ENCODE data around the gene PRKD3.
A peak's percentile ranks its signal among the peaks of the same experiment; 100 is the strongest.

PRKD3 gene

DNA sequence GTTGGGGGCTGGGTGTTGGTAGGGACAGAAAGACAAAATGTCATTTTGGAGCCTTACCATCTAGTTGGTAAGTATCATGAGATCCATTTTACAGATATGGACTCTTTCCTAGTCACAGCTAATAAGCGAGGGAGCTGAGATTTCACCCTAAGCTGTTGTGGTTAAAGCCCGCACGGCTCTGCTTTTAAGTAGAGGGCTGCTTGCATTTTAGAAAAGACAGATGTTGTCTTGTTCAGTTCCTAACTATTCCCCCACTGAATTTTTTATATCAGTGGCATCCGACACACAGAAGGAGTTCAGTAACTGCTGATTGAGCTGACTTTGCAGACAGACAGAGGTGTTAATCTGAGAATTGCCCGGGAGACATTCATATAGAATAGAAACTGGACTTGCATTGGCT, 23.5 kb upstream of the PRKD3 start:
- DNase-seq (ENCODE audit: low spot score): no peak
- in situ Hi-C loops (cut with MboI; ENCODE audit: low sequenced_read_pairs, unreplicated experiment): no loop called here
- TF ChIP-seq, protein P1, sequence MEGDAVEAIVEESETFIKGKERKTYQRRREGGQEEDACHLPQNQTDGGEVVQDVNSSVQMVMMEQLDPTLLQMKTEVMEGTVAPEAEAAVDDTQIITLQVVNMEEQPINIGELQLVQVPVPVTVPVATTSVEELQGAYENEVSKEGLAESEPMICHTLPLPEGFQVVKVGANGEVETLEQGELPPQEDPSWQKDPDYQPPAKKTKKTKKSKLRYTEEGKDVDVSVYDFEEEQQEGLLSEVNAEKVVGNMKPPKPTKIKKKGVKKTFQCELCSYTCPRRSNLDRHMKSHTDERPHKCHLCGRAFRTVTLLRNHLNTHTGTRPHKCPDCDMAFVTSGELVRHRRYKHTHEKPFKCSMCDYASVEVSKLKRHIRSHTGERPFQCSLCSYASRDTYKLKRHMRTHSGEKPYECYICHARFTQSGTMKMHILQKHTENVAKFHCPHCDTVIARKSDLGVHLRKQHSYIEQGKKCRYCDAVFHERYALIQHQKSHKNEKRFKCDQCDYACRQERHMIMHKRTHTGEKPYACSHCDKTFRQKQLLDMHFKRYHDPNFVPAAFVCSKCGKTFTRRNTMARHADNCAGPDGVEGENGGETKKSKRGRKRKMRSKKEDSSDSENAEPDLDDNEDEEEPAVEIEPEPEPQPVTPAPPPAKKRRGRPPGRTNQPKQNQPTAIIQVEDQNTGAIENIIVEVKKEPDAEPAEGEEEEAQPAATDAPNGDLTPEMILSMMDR (IDR thresholded peaks at IDR 0.05; ENCODE audit: borderline replicate concordance, control extremely low read depth, extremely low read depth, insufficient read depth, missing control alignments): no peak

DNA sequence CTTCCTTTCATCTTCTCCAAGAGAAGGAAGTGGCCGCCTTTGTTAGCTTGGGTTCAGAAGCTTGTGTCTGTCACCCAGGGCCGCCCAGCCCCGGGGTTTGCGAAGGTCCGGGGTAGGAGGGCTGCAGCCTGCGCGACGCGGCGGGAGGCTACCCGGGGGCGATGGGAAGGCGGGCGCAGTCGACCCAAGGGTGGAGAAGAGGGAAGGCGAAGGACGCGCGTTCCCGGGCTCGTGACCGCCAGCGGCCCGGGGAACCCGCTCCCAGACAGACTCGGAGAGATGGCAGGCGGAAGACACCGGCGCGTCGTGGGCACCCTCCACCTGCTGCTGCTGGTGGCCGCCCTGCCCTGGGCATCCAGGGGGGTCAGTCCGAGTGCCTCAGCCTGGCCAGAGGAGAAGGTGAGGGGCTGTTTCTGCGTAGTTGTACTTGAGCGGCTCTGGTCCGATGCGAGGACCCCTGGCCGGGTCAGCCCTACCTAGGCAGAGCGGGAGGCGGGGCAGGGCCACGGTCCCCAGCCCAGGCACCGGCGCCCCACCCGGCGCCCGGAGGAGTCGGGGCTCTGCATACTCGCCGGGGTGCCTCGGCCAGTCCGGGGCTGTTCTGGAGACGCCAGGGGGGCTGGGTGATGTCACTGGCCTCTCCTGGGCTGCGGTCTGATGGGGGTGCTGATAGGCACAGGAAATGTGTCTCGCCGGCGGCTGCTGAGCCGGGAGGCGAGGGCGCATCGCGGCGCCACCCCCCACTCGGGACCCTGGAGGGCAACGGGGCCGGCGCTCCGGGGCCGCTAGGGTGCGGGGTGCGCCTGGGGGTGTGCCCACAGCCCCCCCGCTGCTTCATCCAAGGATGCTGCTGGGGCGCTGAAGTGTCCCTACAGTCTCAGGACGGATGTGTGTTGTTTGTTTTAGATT, 20.1 kb upstream of the PRKD3 start, which contains the start of gene QPCT:
Gene QPCT, plus strand, starts transcription at position 178 of the 909 bp plus-strand sequence. Its CDS starts 102 bp downstream, at position 280.
- peak; percentile 79 for DNase-seq (ENCODE audit: low spot score)
- TF ChIP-seq, protein P1 (IDR thresholded peaks at IDR 0.05; ENCODE audit: borderline replicate concordance, control extremely low read depth, extremely low read depth, insufficient read depth, missing control alignments): no peak
- in situ Hi-C loops (cut with MboI; ENCODE audit: low sequenced_read_pairs, unreplicated experiment): no loop called here

DNA sequence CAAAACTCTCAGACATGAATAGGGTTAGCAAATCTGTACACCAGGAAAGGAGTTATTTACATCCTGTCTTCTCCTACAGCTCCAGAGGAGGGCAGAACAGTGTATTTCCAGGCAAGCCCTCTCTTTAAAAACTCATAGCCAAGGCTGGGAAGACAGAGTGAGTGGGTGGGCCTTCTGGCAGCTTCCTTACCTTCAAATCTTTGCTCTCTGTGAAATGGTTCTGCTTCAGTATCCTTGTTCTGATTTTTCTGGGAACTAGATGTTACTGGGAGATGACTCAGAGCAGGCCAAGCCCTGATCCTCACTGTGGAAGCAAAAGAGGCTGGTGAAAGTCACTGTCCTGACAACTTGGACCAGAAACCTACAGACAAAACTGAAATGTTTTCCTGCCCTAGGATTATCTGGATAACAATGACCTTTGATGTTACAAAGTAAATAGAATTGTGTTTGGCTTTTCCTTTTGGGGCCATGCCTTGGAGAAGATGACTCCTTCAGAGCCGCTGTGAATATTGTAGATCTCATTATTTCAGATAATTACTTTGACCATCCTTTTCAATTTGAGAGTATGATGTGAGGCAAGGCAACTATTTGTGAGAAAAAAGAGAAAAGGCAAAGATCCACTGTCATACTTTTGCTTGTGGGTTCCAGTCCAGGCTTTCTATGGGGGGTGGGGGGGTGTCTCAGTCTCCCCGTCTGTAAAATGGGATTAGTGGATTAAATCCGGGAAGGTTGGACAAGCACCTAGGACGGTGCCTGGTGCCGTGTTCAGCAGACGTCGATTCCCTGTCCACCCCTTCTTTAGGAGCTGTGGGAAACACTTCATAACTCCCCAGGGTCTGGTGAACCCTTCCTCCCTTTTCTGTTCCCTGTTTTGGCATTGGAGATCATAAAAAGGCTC, 19.2 kb upstream of the PRKD3 start:
- DNase-seq (ENCODE audit: low spot score): no peak
- TF ChIP-seq, protein P1 (IDR thresholded peaks at IDR 0.05; ENCODE audit: borderline replicate concordance, control extremely low read depth, extremely low read depth, insufficient read depth, missing control alignments): no peak
- in situ Hi-C loops (cut with MboI; ENCODE audit: low sequenced_read_pairs, unreplicated experiment): no loop called here

DNA sequence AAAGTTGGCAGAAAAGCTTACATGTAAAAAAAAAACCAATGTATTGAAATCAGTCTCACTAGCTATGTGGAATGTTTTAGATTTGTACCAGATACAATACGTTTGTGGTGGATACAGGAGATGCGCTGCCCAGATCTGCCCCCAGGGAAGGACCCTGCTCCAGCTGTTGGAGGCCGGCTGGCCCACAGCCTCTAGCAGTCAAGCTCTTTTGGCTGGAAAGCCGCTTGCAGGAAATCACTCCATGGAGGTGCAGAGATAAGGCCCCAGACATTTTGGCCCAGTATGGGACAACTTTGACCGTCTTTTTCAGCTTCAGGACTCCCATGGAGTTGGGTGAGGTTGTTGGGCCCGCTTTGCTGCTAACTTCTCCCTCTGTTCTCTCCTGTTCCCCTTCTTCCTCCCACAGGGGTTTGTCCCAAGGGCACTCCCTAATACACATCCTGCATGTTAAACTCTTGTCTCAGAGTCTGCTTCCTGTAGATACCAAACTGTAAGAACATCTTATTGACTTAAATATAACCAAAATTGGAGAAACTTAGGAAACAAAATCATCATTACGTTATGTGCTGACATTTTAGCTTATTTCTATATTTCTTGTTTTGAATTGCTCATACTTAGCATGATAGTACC, 18.1 kb upstream of the PRKD3 start:
- no peak for DNase-seq (ENCODE audit: low spot score)
- TF ChIP-seq, protein P1 (IDR thresholded peaks at IDR 0.05; ENCODE audit: borderline replicate concordance, control extremely low read depth, extremely low read depth, insufficient read depth, missing control alignments): no peak
- in situ Hi-C loops (cut with MboI; ENCODE audit: low sequenced_read_pairs, unreplicated experiment): no loop called here

DNA sequence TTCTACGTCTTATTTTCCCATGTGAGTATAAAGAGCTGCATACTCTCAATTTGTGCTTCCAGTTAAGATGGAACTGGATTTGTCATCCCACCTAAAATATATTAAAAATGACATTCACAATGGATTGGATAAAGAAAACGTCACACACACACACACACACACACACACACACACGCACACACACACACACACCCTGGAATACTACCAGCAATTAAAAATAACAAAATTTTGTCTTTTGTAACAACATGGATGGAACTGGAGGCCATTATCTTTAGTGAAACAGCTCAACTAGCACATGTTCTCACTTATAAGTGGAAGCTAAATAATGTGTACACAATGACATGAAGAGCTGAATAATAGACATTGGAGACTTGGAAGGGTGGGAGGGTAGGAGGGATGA, 16.0 kb upstream of the PRKD3 start:
- DNase-seq (ENCODE audit: low spot score): no peak

More for the DNA sequence above, 16.0 kb upstream of the PRKD3 start:
- in situ Hi-C loops (cut with MboI; ENCODE audit: low sequenced_read_pairs, unreplicated experiment): no loop called here
- TF ChIP-seq, protein P1 (IDR thresholded peaks at IDR 0.05; ENCODE audit: borderline replicate concordance, control extremely low read depth, extremely low read depth, insufficient read depth, missing control alignments): no peak

Measured in GM13976 (cell line).